Neuronal stem cell (in vitro differentiated cells): Measurements from ENCODE around the gene FBXL14.

Experiments
- DNase-seq: peaks from one replicate; pipeline ENCODE4 v3.0.0-alpha.2; 2013; ENCODE audit warnings: low spot score
- H2AFZ ChIP-seq: one replicate; pipeline ENCODE4 v1.6.1; 2013; ENCODE audit warnings: mild to moderate bottlenecking, low read length, inconsistent platforms
- H2AK5ac ChIP-seq: 2 replicates; pipeline ENCODE4 v1.6.1; 2013; ENCODE audit warnings: low read depth, mild to moderate bottlenecking, inconsistent platforms, low read length, moderate library complexity, mixed read lengths
- H2BK120ac ChIP-seq: 2 replicates; pipeline ENCODE4 v1.6.1; 2013; ENCODE audit warnings: low read depth, mild to moderate bottlenecking, inconsistent platforms, low read length, moderate library complexity, mixed read lengths
- H2BK12ac ChIP-seq: one replicate; pipeline ENCODE4 v1.6.1; 2013; ENCODE audit warnings: low read length, inconsistent platforms
- H2BK15ac ChIP-seq: 2 replicates; pipeline ENCODE4 v1.6.1; 2013; ENCODE audit warnings: mild to moderate bottlenecking, low read length, inconsistent platforms, mixed read lengths
- H2BK5ac ChIP-seq: one replicate; pipeline ENCODE4 v1.6.1; 2013; ENCODE audit warnings: inconsistent platforms, mild to moderate bottlenecking, low read length, moderate library complexity
- H3K14ac ChIP-seq: one replicate; pipeline ENCODE4 v1.6.1; 2013; ENCODE audit warnings: low read length, inconsistent platforms
- H3K18ac ChIP-seq: 2 replicates; pipeline ENCODE4 v1.6.1; 2013; ENCODE audit warnings: low read length, inconsistent platforms
- H3K23ac ChIP-seq: 2 replicates; pipeline ENCODE4 v1.6.1; 2013; ENCODE audit warnings: low read depth, mild to moderate bottlenecking, mixed read lengths, low read length, inconsistent platforms; ENCODE audit not compliant: poor library complexity
- H3K27ac ChIP-seq: replicated peaks from 3 replicates; pipeline ENCODE4 v1.5.1; 2013; ENCODE audit warnings: low read length, inconsistent platforms
- H3K27me3 ChIP-seq, 3 experiments: 2 replicates each; pipeline ENCODE4 v1.6.1; 2013; ENCODE audit warnings: low read length in 3 of 3, mild to moderate bottlenecking in 2 of 3, inconsistent platforms in 1 of 3, low read depth in 1 of 3, mixed read lengths in 1 of 3, moderate library complexity in 1 of 3; ENCODE audit not compliant: control insufficient read depth in 3 of 3, insufficient read depth in 3 of 3
- H3K36me3 ChIP-seq, 2 donors: replicated peaks in 1 of 2; 2 replicates each; pipeline ENCODE4 v1.6.1; 2013; ENCODE audit warnings: low read length in 2 of 2; ENCODE audit not compliant: control insufficient read depth in 2 of 2, insufficient read depth in 2 of 2
- H3K4ac ChIP-seq: 2 replicates; pipeline ENCODE4 v1.6.1; 2013; ENCODE audit warnings: inconsistent platforms, mild to moderate bottlenecking, low read length, moderate library complexity
- H3K4me1 ChIP-seq, 2 donors: 1 replicate in 1 of 2; 2 replicates in 1 of 2; pipeline ENCODE4 v1.6.1; 2013; ENCODE audit warnings: low read length in 2 of 2, low read depth in 1 of 2; ENCODE audit not compliant: control insufficient read depth in 2 of 2, insufficient read depth in 1 of 2
- H3K4me2 ChIP-seq: one replicate; pipeline ENCODE4 v1.6.1; 2013; ENCODE audit warnings: mild to moderate bottlenecking, low read length, inconsistent platforms; ENCODE audit not compliant: insufficient read depth, poor library complexity, severe bottlenecking
- H3K4me3 ChIP-seq, 2 donors: 2 replicates each; pipeline ENCODE4 v1.5.1; 2013; ENCODE audit warnings: low read length in 2 of 2, mild to moderate bottlenecking in 2 of 2, inconsistent platforms in 1 of 2, moderate library complexity in 1 of 2
- H3K79me1 ChIP-seq: one replicate; pipeline ENCODE4 v1.6.1; 2013; ENCODE audit warnings: low read depth, mild to moderate bottlenecking, inconsistent platforms, low read length, moderate library complexity
- H3K9ac ChIP-seq: one replicate; pipeline ENCODE4 v1.6.1; 2013; ENCODE audit warnings: mild to moderate bottlenecking, low read depth, low read length, inconsistent platforms; ENCODE audit not compliant: poor library complexity
- H3K9me3 ChIP-seq, 2 donors: replicated peaks in 1 of 2; 2 replicates each; pipeline versions ENCODE3 to v1.6.1; 2013; ENCODE audit warnings: low read length in 2 of 2, mild to moderate bottlenecking in 2 of 2, inconsistent platforms in 1 of 2, low read depth in 1 of 2, mixed read lengths in 1 of 2, moderate library complexity in 1 of 2; ENCODE audit not compliant: control insufficient read depth in 2 of 2, insufficient read depth in 1 of 2
- H4K8ac ChIP-seq: one replicate; pipeline ENCODE4 v1.6.1; 2013; ENCODE audit warnings: low read depth, mild to moderate bottlenecking, inconsistent platforms, low read length, moderate library complexity
- H4K91ac ChIP-seq: one replicate; pipeline ENCODE4 v1.6.1; 2013; ENCODE audit warnings: low read length, low read depth, mild to moderate bottlenecking, inconsistent platforms; ENCODE audit not compliant: poor library complexity
- WGBS, 2 donors: extraction: QIAGEN DNeasy Blood & Tissue Kit; methylation state at CpG; one replicate each; pipeline ENCODE4 v1.1.7; 2013; ENCODE audit warnings: missing lambda C conversion rate in 2 of 2, mixed read lengths in 1 of 2; ENCODE audit not compliant: insufficient read length in 2 of 2, insufficient replicate concordance in 1 of 2; ENCODE audit errors: extremely low coverage in 2 of 2; 5-methylcytosine and 5-hydroxymethylcytosine counted together

Gene FBXL14

DNA sequence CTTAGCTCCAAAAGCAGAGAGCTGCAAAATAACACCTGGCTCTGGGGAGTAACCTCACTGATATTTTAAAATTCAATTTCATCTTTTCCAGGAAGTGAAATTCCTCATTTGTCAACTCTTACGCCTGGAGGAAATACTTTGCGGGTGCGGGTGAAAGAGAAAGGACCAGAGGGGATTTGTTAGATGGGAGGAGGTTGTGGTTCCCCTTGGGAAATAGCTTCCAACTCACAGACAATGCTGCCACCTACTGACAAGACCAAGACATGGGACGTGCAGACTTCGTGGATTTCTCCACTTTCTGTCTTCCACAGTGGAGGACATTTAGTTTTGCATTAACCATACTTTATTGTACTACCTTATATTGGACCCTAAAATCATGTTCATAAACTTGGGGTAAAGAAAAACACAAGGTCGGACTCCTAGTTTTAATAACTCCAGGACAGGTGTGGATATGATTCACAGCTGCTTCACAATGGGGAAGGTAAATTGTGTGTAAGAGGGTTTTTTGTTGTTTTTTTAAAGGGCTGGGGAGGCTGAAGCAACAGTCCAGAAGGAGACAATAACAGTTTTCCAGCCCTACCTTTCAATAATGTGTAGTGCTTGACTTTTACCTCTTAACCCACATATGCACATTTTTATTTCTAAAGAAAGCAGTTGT is 10.8 kb downstream of the FBXL14 start:
- peaks cover 0 to 49% (median 0%) of the 10 kb centered on the region in 3 experiments for H3K27me3 ChIP-seq
- H2BK120ac ChIP-seq, result no peak overlapping the region
- H3K4me3 ChIP-seq, result no peak overlapping the region
- H2BK15ac ChIP-seq, result no peak overlapping the region
- H4K91ac ChIP-seq, result no peak overlapping the region
- H3K18ac ChIP-seq, result no peak overlapping the region
- WGBS, 2 donors, result no CpG with 5 or more reads among the region's 6 CpGs
- H3K79me1 ChIP-seq, result no peaks in the 10 kb centered on the region
- peak; percentile 82 for DNase-seq
- H2AK5ac ChIP-seq, result no peak overlapping the region
- H4K8ac ChIP-seq, result no peak overlapping the region
- no peak overlapping the region for H3K4me2 ChIP-seq
- H3K27ac ChIP-seq, result no peak overlapping the region
- H2BK5ac ChIP-seq, result no peak overlapping the region
- no peak overlapping the region for H3K14ac ChIP-seq
- no peak overlapping the region for H3K23ac ChIP-seq
- no peak overlapping the region for H2BK12ac ChIP-seq
- peaks cover 0 to 4% of the 10 kb centered on the region in 2 donors for H3K36me3 ChIP-seq
- no peak overlapping the region for H2AFZ ChIP-seq
- no peaks in the 10 kb centered on the region for H3K9me3 ChIP-seq
- no peak overlapping the region for H3K9ac ChIP-seq
- no peak overlapping the region for H3K4ac ChIP-seq
- H3K4me1 ChIP-seq, result peaks cover 34 to 37% of the 10 kb centered on the region in 2 donors

DNA sequence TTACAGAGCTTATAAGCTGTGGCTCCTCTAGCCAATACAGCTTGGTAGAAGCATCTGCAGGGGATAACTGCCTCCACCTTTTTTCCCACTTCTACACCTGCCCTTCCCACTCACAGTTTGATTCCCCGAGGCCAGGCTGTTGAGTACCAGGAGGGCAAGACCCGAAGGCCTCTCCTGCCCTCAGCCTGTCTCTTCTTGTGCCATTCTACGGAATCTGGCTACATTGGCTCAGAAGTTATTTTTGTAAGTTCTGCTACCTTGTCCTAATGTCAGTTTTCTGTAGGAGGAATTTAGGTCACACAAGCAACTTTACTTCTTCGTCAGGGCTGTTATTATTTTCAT is 11.7 kb downstream of the FBXL14 start:
- peaks cover 0 to 4% of the 10 kb centered on the region in 2 donors for H3K36me3 ChIP-seq
- no peaks in the 10 kb centered on the region for H3K79me1 ChIP-seq
- peak overlapping the region; percentile 58 for H3K18ac ChIP-seq
- H3K4me2 ChIP-seq, result no peak overlapping the region
- no peak overlapping the region for H4K91ac ChIP-seq
- no peak overlapping the region for H2AK5ac ChIP-seq
- DNase-seq, result no peak
- H2BK12ac ChIP-seq, result no peak overlapping the region
- H4K8ac ChIP-seq, result no peak overlapping the region
- H3K23ac ChIP-seq, result no peak overlapping the region
- no peaks in the 10 kb centered on the region for H3K9me3 ChIP-seq
- no peak overlapping the region for H2BK120ac ChIP-seq
- H3K4me3 ChIP-seq, result no peak overlapping the region
- WGBS, 2 donors, result no CpG with 5 or more reads among the region's 4 CpGs
- H2BK15ac ChIP-seq, result peak overlapping the region; percentile 53
- peaks cover 27 to 37% of the 10 kb centered on the region in 2 donors for H3K4me1 ChIP-seq
- no peak overlapping the region for H2AFZ ChIP-seq
- no peak overlapping the region for H3K14ac ChIP-seq
- no peak overlapping the region for H3K4ac ChIP-seq
- no peak overlapping the region for H3K9ac ChIP-seq
- H3K27me3 ChIP-seq, result peaks cover 0 to 57% (median 0%) of the 10 kb centered on the region in 3 experiments
- H2BK5ac ChIP-seq, result no peak overlapping the region
- H3K27ac ChIP-seq, result peak overlapping the region; percentile 100

DNA sequence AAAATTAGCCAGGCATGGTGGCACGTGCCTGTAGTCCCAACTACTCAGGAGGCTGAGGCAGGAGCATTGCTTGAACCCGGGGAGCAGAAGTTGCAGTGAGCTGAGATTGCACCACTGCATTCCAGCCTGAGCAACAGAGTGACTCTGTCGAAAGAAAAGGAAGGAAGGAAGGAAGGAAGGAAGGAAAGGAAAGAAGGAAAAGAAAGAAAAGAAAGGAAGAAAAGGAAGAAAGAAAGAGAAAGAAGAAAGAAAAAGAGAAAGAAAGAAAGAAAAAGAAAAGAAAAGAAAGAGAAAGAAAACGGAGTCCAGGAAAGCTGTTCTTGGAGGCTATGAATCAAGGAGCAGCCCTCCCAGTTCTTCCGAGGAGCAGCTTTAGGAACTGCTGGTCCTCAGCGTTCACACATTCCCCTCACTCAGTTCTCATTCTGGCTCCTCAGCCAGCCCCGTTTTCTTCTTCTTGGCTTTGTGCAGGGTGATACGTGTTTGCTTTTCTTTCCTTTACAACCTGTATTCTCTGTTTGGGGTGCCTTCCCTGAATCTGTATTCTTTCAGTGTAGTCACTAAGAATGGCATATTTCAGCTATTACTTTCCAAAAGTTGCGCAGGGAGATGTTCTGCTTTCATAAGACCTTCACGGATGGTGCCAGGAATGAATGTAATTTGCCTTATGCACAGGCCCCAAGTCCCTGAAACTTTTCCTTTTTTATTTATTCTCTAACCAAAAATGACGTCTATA is 12.2 kb downstream of the FBXL14 start:
- no peak overlapping the region for H3K4ac ChIP-seq
- no peak overlapping the region for H3K23ac ChIP-seq
- no peak for DNase-seq
- H4K91ac ChIP-seq, result no peak overlapping the region
- H3K4me3 ChIP-seq, result no peak overlapping the region
- no peaks in the 10 kb centered on the region for H3K9me3 ChIP-seq
- H2AK5ac ChIP-seq, result peak overlapping the region; percentile 82
- H3K27me3 ChIP-seq, result peaks cover 0 to 62% (median 0%) of the 10 kb centered on the region in 3 experiments
- no peak overlapping the region for H3K4me2 ChIP-seq
- H2BK12ac ChIP-seq, result no peak overlapping the region
- peaks cover 2 to 4% of the 10 kb centered on the region in 2 donors for H3K36me3 ChIP-seq
- peak overlapping the region; percentile 53 for H2BK15ac ChIP-seq
- H2BK120ac ChIP-seq, result no peak overlapping the region
- no peak overlapping the region for H3K14ac ChIP-seq
- no peak overlapping the region for H2AFZ ChIP-seq
- WGBS, 2 donors, result no CpG with 5 or more reads among the region's 11 CpGs
- H3K18ac ChIP-seq, result peak overlapping the region; percentile 44
- no peak overlapping the region for H3K9ac ChIP-seq
- peaks cover 23 to 37% of the 10 kb centered on the region in 2 donors for H3K4me1 ChIP-seq
- H3K79me1 ChIP-seq, result peaks cover under 1% of the 10 kb centered on the region
- H2BK5ac ChIP-seq, result no peak overlapping the region
- peak overlapping the region; percentile 100 for H3K27ac ChIP-seq
- H4K8ac ChIP-seq, result no peak overlapping the region

DNA sequence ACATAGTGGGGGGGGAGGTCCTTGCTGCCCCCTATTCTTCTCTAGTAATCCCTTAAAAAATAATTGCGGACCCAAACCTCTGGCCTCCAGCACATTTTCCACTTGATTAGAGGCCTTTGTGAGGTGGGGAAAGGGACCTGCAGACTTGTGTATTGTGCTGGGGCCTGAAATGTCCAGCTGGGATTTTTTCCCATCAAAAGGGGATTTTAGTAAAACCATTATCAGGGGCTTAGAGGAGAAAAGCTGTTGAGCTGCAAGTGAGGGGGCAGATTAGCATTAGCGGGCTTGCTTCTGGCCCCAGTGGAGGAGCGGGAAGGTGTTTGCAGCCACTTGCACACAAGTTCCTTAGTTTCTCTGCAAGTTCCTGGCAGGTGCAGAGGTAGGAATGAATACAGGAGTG is 13.9 kb downstream of the FBXL14 start:
- H3K27ac ChIP-seq, result peak overlapping the region; percentile 100
- peaks cover 0 to 66% (median 0%) of the 10 kb centered on the region in 3 experiments for H3K27me3 ChIP-seq
- H4K91ac ChIP-seq, result no peak overlapping the region
- no peak overlapping the region for H3K4me3 ChIP-seq
- peak; percentile 95 for DNase-seq
- H2AFZ ChIP-seq, result no peak overlapping the region
- no peak overlapping the region for H3K23ac ChIP-seq
- H2BK5ac ChIP-seq, result no peak overlapping the region
- no peak overlapping the region for H4K8ac ChIP-seq
- H3K4me1 ChIP-seq, result peaks cover 23 to 48% of the 10 kb centered on the region in 2 donors
- no CpG with 5 or more reads among the region's 3 CpGs for WGBS, 2 donors
- peaks cover 3% of the 10 kb centered on the region for H3K79me1 ChIP-seq
- H3K4ac ChIP-seq, result no peak overlapping the region
- no peaks in the 10 kb centered on the region for H3K9me3 ChIP-seq
- H2BK15ac ChIP-seq, result no peak overlapping the region
- no peak overlapping the region for H3K14ac ChIP-seq
- H3K18ac ChIP-seq, result peak overlapping the region; percentile 86
- H2AK5ac ChIP-seq, result no peak overlapping the region
- no peak overlapping the region for H3K9ac ChIP-seq
- peak overlapping the region; percentile 7 for H2BK120ac ChIP-seq
- peaks cover 0 to 2% of the 10 kb centered on the region in 2 donors for H3K36me3 ChIP-seq
- no peak overlapping the region for H2BK12ac ChIP-seq
- H3K4me2 ChIP-seq, result peak overlapping the region; percentile 41
